ENCODE measurements around the gene TFAP2B.

The TFAP2B gene

DNA sequence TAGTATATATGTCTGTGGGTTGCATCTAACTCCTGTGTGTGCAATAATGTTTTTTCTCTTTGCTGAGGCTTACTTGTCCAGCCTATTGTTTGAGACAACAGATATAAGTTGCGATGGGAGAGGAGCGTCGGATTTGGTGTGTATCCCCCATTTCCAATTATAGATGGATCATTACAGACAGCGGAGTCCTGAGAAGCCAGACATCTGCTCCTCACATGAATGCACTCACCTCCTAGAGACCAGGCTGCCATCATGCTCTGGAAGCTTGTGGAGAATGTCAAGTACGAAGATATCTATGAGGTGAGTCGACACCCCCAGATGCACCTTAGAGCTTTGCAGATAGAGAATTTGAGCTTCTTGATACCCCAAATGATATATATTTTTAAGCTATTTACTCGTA lies at the start of gene TFAP2B:
Gene TFAP2B (plus strand): TSS at position 199 of the 400 bp plus-strand sequence. CDS start 21 bp downstream, at position 220.
- no peak for DNase-seq

DNA sequence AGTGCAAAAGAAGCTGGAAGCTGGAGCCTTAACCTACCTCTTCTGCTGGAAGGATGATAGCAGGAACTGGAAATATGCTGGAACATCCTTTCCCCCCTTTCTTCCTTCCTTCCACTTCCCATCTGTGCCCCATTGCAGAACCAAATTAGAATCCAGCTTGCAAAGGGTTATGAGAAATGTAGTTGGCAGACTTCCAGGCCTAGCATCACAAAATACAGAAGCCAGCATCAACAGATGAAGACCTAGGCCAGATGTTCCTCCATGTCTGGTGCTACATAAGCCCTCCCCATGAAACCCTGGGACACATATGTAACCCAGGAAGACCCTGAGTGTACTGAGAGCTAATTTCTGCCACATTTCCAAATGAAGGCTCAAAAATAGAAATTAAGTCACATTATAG lies 40.0 kb upstream of the TFAP2B start:
- no peak for DNase-seq

DNA sequence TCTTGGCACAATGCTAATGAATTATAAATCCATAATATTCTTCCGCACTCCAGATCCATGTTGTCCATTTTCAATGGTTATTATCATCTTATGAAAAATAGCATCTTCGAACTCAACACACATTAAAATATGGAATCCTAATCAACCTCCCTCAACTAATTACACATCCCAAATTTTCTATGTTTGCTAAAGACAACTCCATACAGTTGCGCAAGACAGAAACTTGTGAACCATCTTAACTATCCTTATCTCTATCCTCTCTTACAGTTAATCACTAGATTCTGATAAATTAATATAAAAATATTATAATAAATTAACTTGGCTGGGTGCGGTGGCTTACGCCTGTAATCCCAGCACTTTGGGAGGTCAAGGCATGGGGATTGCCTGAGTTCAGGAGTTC lies 38.3 kb upstream of the TFAP2B start:
- DNase-seq: no peak

DNA sequence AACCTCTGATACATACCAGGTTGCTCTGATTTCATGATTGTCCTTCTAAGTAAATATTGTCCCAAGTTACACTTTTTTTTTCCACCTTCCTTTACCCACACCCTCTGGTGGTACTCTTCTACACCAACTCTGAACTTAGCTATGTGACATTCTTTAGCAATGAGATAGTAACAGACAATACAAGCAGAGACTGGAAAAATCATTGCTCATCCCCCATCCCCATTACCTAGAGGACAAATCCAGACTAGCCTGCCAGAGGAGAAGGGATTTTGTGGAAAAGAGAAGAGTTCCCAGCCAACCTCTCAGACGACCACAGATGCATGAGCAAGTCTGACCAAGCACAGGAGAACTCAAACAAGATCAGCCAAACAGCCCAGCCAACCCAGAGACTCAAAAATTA lies 32.8 kb upstream of the TFAP2B start:
- no peak for DNase-seq

DNA sequence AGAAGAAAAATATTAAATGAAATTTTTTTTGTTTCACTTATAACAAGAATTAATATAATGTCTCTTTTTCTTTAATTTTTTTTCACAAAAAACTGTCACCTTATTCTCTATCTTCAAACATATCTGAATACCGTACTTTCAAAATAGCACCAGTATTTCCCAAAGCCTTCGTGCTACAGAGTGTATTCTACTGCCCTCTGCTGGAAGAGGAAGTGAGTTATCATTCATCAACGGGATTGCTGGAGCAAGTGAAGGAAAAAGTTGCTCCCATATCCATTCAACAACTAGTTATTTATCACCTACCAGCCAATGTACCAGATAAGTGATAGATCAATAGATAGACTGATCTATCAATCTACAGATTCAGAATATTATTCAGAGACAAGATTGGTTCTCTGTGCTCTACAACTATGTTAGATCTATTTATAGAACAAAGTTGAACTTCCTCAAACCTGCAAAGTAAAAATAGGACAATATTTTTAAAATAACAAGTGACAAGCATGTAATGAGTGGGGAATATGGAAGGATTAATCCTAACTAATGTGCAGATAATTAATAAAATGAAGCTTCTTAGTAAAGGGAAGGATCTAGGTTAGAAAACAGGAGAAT lies 26.7 kb upstream of the TFAP2B start:
- DNase-seq: no peak

DNA sequence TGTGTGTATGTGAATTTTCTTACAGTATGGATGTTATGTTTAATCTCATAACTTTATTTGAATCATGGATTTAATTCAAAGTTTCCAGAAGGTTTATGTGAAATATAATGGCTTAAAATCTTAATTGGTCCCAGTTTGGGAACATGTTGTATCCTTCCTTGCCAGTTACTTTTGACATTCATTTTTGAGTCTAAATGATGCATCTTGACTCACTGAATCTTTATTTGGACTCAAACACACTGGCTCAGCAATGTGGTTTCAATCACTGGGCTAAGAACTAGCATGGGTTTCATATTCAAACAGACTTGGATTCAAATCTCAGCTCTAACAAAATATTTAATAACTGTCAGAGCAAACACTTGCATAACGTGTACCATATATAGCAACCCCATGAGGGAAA lies 25.9 kb upstream of the TFAP2B start:
- no peak for DNase-seq

DNA sequence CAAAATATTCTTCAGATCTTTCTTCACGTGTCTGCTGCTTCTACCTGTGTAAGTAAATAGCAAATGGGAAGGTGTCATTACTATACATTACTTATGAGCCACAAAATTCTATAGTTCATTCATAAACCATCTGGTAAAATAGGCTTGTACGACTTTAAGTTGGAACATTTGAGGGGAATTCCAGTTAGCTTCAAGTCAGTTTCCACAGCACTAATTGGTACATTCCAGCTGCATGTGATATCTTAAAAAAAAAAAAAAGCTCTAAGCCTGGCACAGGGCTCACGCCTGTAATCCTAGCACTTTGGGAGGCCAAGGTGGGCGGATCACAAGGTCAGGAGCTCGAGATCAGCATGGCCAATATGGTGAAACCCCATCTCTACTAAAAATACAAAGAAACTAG lies 23.1 kb upstream of the TFAP2B start:
- no peak for DNase-seq

DNA sequence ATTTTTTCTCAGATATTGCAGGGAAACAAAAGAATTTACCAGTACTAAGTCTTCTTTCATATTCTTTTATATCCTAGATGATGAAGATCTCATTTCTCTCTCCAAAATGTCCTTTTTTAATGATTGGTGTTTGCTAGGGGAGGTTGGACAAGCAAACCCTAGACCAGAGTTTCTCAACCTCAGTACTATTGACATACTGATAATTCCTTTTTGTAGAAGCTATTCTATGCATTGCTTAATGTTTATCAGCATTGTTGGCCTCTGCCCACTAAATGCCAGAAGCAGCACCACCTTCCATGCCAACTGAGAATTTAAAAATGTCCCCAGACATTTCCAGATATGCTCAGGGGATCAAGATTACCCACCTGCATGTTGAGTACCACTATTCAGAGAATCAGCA lies 14.4 kb upstream of the TFAP2B start:
- no peak for DNase-seq

DNA sequence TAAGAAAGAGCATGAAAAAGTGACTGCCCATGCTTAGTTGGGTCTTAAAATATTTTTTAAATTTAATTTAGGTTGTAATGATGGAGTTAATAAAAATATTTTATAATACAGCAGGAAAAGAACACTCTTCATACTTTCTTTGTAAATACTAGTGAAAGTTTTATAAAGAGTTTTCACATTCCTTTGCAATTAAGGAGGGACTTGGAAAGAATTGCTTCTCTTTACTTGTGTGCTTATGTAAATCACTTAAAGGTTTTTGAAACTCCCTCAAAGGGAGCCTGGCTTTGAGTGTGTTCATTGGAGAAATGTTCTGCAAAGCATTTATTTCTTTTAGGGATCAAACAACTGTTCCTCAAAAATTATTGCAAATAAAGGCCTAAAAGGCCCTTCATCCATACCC lies 11.6 kb upstream of the TFAP2B start:
- no peak for DNase-seq

DNA sequence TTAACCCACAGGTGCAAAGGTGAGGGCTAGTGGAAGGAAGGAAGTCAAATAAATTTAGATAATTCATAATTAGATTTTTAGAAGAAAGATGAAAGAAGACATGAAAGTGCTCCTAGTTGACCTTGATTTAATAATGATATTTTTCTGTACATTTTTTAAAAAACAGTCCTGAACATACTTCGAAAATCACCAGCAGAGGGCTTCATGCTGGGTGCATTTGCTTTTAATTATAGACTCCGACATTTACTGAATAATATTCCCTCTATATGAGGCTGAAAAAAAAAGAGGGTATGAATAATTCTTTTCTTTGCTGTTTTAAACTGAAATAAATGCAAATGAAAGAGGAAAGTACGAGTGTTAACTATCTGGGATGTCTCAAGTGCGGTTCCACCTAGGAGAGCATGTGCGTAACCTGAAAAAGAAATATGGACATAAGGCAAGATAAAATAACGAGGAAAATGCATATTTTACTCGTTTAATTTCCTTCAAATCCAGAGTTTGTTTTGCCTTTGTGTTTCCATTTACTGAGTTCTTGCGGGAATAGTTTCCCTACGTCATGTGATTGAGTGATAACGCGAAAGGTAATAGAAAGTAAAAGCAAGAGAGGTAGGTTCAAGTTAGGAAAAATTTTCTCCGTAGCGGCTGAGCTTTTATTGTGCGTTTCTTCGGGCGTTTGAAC lies 3.1 kb upstream of the TFAP2B start:
- DNase-seq: no peak

DNA sequence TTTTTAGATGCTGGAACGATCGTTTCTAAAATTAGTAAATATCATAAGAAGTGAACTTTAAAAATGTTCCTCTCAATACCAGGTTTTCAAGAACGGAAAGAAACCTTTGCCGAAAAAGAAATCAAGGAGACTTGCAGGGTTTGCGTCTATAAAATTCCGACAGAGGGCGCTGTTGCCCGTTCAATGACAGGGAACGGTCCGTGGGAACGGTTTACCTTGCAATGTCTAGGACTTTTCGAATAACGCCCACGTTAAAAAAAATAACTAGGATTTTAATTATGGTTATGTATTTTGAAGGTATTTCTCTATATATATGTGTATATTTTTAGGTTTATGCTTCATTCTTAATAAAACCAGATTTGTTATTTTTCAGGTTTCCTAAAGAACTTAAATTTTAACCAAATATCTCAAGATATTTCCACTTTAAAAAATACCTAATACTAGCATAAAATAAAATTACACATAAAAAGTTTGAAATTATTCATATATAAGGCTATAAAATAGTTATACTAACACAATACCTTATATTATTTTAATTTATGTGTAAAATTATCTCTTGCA lies 2.5 kb upstream of the TFAP2B start:
- peak; percentile 62 for DNase-seq

DNA sequence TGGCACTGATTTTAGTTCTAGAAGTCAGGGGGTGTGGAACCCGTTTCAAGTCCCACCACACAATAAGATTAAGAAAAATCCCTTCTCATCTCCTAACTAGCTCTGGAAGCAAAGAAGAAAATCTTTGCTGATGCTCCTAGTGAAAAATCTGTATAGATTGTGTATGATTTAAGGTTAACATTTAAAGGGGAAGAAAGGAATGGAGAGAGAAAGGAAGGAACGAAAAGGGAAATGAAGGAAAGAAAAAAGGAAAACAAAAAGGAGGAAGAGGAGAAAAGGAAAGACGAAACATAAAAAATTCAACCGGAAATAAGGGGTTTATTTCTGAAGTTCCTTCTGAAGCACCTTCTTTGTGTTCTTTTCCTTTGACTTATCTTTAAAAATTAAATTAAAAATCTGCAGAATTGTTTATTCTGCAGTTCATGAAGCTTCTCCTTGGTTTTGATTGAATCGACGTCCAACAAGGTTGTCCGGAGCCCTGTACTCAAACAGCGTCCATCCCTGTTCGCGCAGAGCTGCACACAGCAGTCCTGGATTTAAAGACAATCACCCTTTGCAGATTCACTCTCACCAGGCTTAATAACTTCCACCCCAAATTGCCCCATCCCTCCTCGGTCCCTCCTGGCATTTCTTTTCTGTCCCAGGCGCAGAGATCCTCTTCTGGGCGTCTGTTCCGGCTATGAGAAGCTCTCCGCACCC lies 1.6 kb upstream of the TFAP2B start:
- no peak for DNase-seq

DNA sequence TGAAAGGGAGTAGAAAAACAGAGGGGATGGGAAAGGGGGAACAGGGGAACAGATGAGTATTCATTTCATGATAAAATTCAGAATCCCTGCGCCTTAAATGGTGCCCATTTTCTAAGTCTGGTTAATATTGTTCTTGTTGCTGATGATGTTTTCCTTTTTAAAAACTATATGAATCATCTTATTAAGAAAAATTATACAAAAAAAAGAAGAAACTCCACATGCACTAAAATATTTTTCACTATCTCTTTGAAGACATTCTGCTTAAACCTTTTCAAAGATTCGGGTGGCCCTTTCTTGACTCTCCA lies 1.1 kb upstream of the TFAP2B start:
- no peak for DNase-seq

DNA sequence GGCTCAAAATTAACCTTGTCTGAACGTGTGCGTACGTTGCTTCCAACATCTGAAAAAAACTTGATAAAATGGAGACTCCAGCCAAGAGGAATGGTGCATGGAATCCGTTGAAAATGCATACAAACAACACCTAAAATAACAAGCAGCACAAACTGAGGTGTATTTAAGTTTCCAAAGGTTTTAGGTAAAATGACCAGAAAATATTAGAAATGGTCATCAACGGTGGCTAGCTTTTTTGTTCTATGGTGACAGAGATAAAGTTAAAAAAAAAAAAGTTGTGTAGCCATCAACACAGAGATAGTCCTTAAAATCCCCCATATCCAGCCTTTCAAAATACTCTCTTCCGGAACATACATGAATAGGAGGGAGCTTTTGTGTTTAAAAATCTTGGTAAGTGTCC lies 651 bp upstream of the TFAP2B start:
- DNase-seq: no peak

DNA sequence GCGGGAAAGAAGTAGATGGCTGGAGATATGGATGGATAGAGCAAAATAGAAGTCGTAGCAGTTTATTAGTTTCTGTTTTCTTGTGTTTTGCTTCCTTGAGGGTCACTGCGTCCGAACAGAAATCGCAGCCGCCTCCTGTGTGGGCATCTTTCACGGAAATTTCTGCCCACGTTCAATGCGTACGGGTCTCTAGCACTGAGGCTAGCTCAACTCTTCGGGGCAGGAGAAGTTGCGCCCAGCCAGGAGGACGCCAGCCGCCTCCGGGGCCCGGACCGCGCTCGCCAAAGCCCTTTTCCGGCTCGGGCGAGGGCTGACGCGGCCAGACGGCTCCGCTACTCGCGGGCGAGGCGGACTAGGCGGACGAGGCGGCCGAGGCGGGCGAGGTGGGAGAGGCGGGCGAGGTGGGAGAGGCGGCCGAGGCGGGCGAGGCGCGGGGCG lies 814 bp downstream of the TFAP2B start:
- DNase-seq: no peak

DNA sequence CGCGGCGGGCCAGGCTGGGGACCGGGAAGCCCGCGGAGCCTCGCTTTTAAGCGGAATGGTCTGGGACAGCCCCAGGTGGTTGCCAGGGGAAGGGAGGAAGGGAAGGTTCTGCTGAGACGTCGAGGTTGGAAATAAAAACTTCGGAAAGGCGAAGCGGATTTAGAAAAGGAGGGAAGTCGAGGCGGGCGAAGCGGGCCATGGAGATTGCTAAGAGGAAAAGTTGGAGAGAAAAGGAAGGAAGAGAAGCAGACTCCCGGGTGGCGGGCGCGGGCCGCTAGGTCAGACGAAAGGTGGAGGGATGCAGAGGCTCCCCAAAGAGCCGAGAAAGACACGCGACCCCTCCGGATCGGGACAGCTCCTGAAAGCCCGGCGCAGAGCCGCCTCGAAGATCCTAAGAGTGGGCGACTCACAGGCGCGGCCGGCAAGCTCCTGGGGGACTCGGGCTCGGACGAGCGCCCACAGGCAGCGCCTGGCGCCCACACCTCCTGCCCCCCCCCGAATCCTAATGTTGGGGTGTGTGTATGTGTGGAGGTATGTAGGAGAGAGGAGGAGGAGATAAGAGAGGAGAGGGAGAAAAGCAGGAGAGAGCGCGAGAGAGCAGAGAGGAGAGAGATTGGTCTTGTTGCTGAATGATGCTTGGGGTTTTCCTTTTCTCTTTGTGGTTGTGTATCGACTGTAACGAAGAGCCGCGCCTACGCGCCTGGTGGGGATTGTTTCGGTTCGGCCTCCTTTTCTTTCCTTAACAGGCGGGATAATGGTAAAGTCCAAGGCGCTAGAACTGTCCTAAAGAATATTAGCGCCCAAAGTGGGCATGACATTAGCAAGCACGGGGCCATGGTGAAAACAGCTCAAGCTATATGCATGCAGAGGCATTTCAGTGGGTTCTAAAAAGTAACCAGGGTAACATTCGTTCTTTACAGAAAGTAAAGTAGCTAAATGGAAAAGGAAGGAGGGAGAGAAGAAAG lies 1.5 kb downstream of the TFAP2B start:
- no peak for DNase-seq

DNA sequence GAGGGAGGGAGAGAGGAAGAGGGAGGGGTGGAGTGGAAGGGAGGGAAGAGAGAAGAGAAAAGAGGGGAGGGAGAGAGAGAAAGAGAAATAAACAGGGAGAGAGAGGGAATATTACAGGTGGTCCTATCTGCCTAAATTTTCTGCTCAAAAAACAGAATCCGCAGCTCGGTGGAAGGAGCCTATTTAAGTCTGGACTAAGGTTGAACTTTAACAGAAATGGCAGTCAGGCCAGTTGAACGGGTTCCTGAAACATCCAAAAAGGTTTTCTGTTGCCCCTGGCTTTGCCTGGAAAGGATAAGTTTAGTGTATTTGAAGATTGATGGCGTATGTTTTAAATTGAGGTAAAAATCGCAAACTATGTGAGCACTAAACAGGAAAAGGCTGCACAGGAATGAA lies 2.2 kb downstream of the TFAP2B start:
- no peak for DNase-seq

DNA sequence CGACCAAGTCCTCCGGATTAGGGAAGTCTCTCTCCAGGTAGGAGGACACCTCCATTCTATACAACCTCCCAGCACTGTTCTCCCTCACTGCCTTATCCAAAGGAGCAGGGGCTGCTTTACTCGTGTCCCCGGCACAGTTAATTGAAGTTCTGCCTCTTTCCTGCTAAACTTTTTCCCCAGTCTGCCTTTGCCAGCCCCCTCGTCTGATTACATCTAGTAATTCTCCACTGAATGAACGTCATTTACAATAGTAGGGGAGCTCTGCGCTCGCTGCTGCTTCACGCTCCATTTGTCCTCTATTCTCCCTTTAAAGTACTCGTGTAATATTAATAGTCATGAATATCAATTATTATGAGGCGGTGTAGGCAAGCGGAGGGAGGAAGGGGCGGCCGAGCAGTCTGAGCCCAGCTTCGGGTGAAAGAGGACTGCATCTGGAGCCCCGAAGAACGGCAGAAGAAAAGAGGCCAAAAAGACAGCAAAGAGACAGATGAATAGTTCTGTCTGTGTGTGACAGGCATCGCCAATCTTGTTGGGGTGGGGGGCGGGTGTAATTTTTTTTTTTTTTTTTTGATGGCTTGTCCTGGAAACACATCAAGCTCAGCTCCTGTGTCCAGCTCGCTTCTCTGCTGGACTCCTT lies 2.9 kb downstream of the TFAP2B start:
- no peak for DNase-seq

DNA sequence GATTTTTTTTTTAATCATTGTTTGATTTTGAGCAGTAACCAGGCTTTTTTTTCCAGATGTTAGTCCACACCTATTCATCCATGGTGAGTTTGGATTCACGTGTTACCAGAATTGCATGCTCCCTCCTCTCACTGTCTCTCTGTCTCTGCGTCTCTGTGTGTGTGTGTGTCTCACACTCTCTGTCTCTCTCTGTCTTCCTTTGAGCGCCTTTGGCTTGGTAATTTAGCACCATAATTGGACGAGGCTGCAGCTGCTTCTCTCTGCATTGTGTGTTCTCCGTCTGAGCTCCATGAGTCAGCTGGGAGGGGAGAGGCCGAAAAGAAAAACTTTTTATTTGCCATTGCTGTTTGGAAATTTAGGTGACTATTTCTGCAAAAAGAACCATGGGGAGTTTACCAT lies 3.4 kb downstream of the TFAP2B start:
- DNase-seq: no peak

DNA sequence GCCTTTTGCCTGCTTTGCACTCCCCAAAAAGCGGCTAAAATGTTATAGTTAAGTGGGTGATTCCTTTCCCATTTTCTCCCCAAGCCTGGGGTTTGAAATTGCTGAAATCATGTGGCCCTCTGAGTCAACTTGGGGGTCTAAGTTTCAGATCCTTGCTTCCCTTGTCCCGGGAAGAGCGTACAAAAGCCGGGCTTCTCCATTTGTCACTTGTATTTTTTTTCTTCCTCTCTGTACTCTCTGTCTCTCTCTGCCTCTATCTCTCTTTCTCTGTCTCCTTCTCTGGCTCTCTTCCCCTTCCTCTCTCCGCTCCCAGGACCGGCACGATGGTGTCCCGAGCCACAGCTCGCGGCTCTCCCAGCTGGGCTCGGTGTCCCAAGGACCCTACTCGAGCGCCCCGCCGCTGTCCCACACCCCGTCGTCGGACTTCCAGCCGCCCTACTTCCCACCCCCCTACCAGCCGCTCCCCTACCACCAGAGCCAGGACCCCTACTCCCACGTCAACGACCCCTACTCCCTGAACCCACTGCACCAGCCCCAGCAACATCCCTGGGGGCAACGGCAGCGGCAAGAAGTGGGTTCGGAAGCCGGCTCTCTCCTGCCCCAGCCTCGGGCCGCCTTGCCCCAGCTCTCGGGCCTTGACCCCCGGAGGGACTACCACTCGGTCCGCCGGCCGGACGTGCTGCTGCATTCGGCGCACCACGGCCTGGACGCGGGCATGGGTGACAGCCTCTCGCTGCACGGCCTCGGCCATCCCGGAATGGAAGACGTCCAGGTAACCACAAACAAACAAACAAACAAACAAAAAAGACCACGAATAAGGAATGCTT lies 4.6 kb downstream of the TFAP2B start:
- DNase-seq: no peak

DNA sequence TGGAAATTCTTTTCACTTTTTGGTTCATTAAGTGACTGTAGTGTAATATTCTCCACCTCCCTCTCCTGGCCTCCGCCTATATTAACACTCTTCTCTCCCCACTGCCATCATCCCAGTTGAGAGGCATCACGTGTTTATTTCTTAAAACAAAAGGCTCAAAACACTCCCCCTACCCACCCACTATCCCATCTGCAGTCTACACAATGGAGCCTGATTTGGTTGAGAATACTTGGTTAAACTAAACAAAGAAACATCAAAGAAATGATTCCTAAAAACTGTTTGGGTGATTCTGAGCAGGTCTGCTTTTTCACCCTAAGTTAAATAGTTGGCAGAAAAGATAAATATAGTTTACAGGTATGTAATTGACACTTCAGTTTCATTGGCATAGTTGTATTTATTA lies 5.9 kb downstream of the TFAP2B start:
- no peak for DNase-seq

Measured in stimulated activated CD4-positive, alpha-beta T cell treated with anti-CD3 and anti-CD28 coated beads, Interleukin-1b, Interleukin-23, amount 100 ng/mL, for 48 hours (primary cell).